MM.1S (cell line): ENCODE measurements around the gene KCNIP1.

Source experiments
- DNase-seq: peaks from one replicate; pipeline ENCODE4 v3.0.0-alpha.2; 2015
- H2AFZ ChIP-seq: fragments of 300-600 bp; sonication (generic); 2 replicates; pipeline ENCODE4 v1.6.0; 2016; ENCODE audit warnings: antibody characterized with exemption, low read length
- H3F3A ChIP-seq: fragments of 300-600 bp; sonication (generic); 2 replicates; pipeline ENCODE4 v1.6.1; 2016; ENCODE audit warnings: mild to moderate bottlenecking, antibody characterized with exemption, low read length, moderate library complexity, mixed read lengths; ENCODE audit not compliant: insufficient read depth
- H3K27ac ChIP-seq: fragments of 300-600 bp; sonication (generic); 2 replicates; pipeline ENCODE4 v1.5.1; 2016; ENCODE audit warnings: mild to moderate bottlenecking, low read length
- H3K27me3 ChIP-seq: fragments of 300-600 bp; sonication (generic); replicated peaks from 2 replicates; pipeline ENCODE4 v1.6.0; 2016; ENCODE audit warnings: low read length; ENCODE audit not compliant: insufficient read depth
- H3K36me3 ChIP-seq: fragments of 300-600 bp; sonication (generic); replicated peaks from 2 replicates; pipeline ENCODE4 v1.6.1; 2016; ENCODE audit warnings: mild to moderate bottlenecking, low read length, mixed read lengths; ENCODE audit not compliant: insufficient read depth
- H3K4me1 ChIP-seq: fragments of 300-600 bp; sonication (generic); 2 replicates; pipeline ENCODE4 v1.6.1; 2016; ENCODE audit warnings: low read length, mixed read lengths
- H3K4me2 ChIP-seq: fragments of 300-600 bp; sonication (generic); 2 replicates; pipeline ENCODE4 v1.6.0; 2016; ENCODE audit warnings: low read depth, low read length
- H3K4me3 ChIP-seq: fragments of 300-600 bp; sonication (generic); 2 replicates; pipeline ENCODE4 v1.5.1; 2016; ENCODE audit warnings: low read length, mixed read lengths
- H3K79me2 ChIP-seq: fragments of 300-600 bp; sonication (generic); 2 replicates; pipeline ENCODE4 v1.6.1; 2016; ENCODE audit warnings: mixed run types, low read length, mixed read lengths
- H3K9ac ChIP-seq: fragments of 300-600 bp; sonication (generic); 2 replicates; pipeline ENCODE4 v1.6.1; 2016; ENCODE audit warnings: low read length, mixed read lengths
- H3K9me2 ChIP-seq: fragments of 300-600 bp; sonication (generic); replicated peaks from 2 replicates; pipeline ENCODE4 v1.6.1; 2016; ENCODE audit warnings: mild to moderate bottlenecking, low read length, mixed read lengths; ENCODE audit not compliant: insufficient read depth
- H3K9me3 ChIP-seq: fragments of 300-600 bp; sonication (generic); replicated peaks from 2 replicates; pipeline ENCODE4 v1.6.1; 2016; ENCODE audit warnings: mild to moderate bottlenecking, low read length, mixed read lengths; ENCODE audit not compliant: insufficient read depth
- H4K20me1 ChIP-seq: fragments of 300-600 bp; sonication (generic); 2 replicates; pipeline ENCODE4 v1.6.1; 2016; ENCODE audit warnings: mild to moderate bottlenecking, low read length, moderate library complexity, mixed read lengths; ENCODE audit not compliant: insufficient read depth
- EZH2 ChIP-seq: fragments of 300-600 bp; sonication (generic); optimal IDR thresholded peaks from 2 replicates; pipeline ENCODE3; 2017; ENCODE audit warnings: low read depth, mild to moderate bottlenecking, antibody characterized with exemption, low read length, mixed read lengths
- EZH2phosphoT487 ChIP-seq: fragments of 300-600 bp; sonication (generic); IDR thresholded peaks from 2 replicates; pipeline ENCODE4 v1.6.1; 2018; ENCODE audit warnings: antibody characterized with exemption, low read length
- TF ChIP-seq, protein P1 (sequence below): fragments of 300-600 bp; sonication (generic); IDR thresholded peaks from 2 replicates; pipeline ENCODE4 v1.5.1; 2016; ENCODE audit warnings: antibody characterized with exemption, low read length, mixed read lengths

The KCNIP1 gene

DNA sequence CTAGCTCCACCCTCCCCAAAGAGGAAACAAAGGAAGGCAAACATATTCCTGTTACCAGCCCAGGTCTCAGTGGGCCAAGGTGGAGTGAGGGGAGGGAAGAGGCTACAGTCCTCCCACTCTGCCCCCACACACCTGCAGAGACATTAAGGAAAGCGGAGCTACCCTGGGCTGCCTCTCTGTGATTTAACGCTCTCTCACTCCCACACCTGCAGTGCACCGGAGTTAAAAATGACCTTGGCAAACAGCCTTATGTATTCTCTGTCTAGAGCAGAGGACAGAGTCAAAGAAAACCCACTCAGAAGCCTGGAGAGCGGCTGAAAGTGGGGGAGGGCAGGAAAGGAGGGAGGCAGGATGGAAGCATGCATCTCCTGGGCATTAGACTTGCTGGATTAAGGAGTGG, 32.7 kb downstream of the KCNIP1 start:
- Histone ChIP-seq H3K36me3 (no peaks in the 10 kb centered on the region), H4K20me1 (no peaks in the 10 kb centered on the region), H3K9me3 (no peaks in the 10 kb centered on the region), H2AFZ (no peak overlapping the region), H3K4me1 (peaks cover 3% of the 10 kb centered on the region; the same call in 1 of the 2 replicates), H3K4me3 (no peak overlapping the region), H3K27ac (no peak overlapping the region), H3F3A (no peaks in the 10 kb centered on the region), H3K9ac (no peak overlapping the region), H3K79me2 (no peaks in the 10 kb centered on the region), H3K27me3 (no peaks in the 10 kb centered on the region), H3K9me2 (no peaks in the 10 kb centered on the region), H3K4me2 (no peak overlapping the region)
- TF ChIP-seq, protein P1, sequence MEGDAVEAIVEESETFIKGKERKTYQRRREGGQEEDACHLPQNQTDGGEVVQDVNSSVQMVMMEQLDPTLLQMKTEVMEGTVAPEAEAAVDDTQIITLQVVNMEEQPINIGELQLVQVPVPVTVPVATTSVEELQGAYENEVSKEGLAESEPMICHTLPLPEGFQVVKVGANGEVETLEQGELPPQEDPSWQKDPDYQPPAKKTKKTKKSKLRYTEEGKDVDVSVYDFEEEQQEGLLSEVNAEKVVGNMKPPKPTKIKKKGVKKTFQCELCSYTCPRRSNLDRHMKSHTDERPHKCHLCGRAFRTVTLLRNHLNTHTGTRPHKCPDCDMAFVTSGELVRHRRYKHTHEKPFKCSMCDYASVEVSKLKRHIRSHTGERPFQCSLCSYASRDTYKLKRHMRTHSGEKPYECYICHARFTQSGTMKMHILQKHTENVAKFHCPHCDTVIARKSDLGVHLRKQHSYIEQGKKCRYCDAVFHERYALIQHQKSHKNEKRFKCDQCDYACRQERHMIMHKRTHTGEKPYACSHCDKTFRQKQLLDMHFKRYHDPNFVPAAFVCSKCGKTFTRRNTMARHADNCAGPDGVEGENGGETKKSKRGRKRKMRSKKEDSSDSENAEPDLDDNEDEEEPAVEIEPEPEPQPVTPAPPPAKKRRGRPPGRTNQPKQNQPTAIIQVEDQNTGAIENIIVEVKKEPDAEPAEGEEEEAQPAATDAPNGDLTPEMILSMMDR, result no peak
- TF ChIP-seq EZH2, result no peak
- no peak for TF ChIP-seq EZH2phosphoT487
- no peak for DNase-seq

DNA sequence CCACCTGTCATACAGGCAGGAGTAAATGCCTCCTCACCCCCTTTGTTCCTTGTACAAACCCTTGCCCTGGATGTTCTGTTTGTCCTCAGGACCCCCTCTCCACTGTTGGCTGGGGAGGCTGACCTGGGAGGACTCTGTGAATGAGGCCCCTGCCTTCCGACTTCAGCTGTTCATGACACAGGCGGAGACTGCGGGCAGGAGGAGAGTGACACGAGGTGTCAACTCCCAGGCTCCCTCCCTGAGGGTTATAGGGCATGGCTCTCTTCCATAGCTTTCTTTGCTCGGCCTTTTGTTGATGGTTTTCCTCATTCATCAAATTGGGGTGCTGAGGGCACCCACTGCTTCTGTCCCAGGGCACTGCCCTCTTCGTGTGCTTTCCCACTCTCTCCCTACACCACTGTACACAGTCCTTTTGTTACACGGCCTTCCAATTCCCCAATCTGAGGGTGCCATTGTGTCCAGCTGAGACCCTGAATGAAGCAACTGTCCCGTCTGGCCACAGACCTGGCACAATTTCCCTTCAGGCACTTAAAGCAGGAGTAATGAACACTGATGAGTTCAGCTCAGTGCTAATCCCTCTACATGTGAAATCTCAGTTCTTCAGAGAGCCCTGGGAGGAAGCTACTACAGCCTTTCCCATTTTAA, 33.8 kb downstream of the KCNIP1 start:
- DNase-seq, result no peak
- no peaks in the 10 kb centered on the region for H3K9me3 ChIP-seq
- H3K4me2 ChIP-seq, result no peak overlapping the region
- no peak overlapping the region for H3K4me3 ChIP-seq
- no peaks in the 10 kb centered on the region for H3F3A ChIP-seq
- no peak overlapping the region for H3K9ac ChIP-seq
- peaks cover 3% of the 10 kb centered on the region; the same call in 1 of the 2 replicates for H3K4me1 ChIP-seq
- H3K9me2 ChIP-seq, result no peaks in the 10 kb centered on the region
- H3K79me2 ChIP-seq, result no peaks in the 10 kb centered on the region
- TF ChIP-seq EZH2 (no peak), EZH2phosphoT487 (no peak)
- TF ChIP-seq, protein P1, result no peak
- H4K20me1 ChIP-seq, result no peaks in the 10 kb centered on the region
- H2AFZ ChIP-seq, result no peak overlapping the region
- H3K36me3 ChIP-seq, result no peaks in the 10 kb centered on the region
- H3K27ac ChIP-seq, result no peak overlapping the region
- no peaks in the 10 kb centered on the region for H3K27me3 ChIP-seq

DNA sequence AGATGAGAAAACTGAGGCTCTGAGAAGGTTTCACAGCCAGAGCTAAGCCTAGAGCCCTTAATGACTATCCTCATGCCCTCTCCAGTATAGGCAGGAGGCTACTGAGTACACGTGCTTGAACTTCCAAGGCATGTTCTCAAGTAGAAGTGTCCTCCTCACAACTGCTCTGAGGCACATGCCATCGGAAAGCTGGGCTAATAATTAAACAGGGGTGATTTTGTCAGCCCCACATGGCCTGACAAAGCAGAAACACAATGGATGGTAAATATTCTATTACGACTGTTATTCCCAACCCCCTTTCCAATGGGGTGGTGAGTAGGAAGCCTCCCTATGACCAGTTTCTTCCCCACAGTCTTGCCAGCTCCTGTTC, 34.3 kb downstream of the KCNIP1 start:
- no peak overlapping the region for H3K4me3 ChIP-seq
- no peak for DNase-seq
- no peak overlapping the region for H3K27ac ChIP-seq
- H3K4me1 ChIP-seq, result peaks cover 3% of the 10 kb centered on the region; the same call in 1 of the 2 replicates
- no peak overlapping the region for H3K9ac ChIP-seq
- no peaks in the 10 kb centered on the region for H3K9me3 ChIP-seq
- H4K20me1 ChIP-seq, result no peaks in the 10 kb centered on the region
- H3K79me2 ChIP-seq, result no peaks in the 10 kb centered on the region
- H3K9me2 ChIP-seq, result no peaks in the 10 kb centered on the region
- H3K27me3 ChIP-seq, result no peaks in the 10 kb centered on the region
- H3K36me3 ChIP-seq, result no peaks in the 10 kb centered on the region
- TF ChIP-seq, protein P1, result no peak
- TF ChIP-seq EZH2phosphoT487 (no peak), EZH2 (no peak)
- H3K4me2 ChIP-seq, result no peak overlapping the region
- H3F3A ChIP-seq, result no peaks in the 10 kb centered on the region
- H2AFZ ChIP-seq, result no peak overlapping the region
